HS-27A (cell line): ENCODE results near the gene IRX5.

ENCODE experiments used
- DNase-seq: peaks from one replicate; pipeline ENCODE4 v3.0.0-alpha.2; 2012; ENCODE audit warnings: low read depth, missing footprints

IRX5 gene

GRCh38 chr16:54952195-54952594, 21.5 kb downstream of the IRX5 start:
- DNase-seq: no peak

GRCh38 chr16:54953461-54953860, 22.8 kb downstream of the IRX5 start:
- no peak for DNase-seq

- DNase-seq: no peak
Measured at GRCh38 chr16:54954220-54954619, 23.6 kb downstream of the IRX5 start.

GRCh38 chr16:54955757-54956156, 25.1 kb downstream of the IRX5 start:
- no peak for DNase-seq

GRCh38 chr16:54957403-54958166, 26.9 kb downstream of the IRX5 start:
- DNase-seq: peak; percentile 17

GRCh38 chr16:54962045-54962444, 31.4 kb downstream of the IRX5 start:
- DNase-seq: no peak

GRCh38 chr16:54964239-54964638, 33.6 kb downstream of the IRX5 start:
- DNase-seq: no peak

GRCh38 chr16:54965464-54965863, 34.8 kb downstream of the IRX5 start:
- no peak for DNase-seq

GRCh38 chr16:54968011-54968410, 37.3 kb downstream of the IRX5 start:
- DNase-seq: no peak

GRCh38 chr16:54968784-54969183, 38.1 kb downstream of the IRX5 start:
- no peak for DNase-seq

GRCh38 chr16:54970016-54970415, 39.4 kb downstream of the IRX5 start:
- no peak for DNase-seq

- no peak for DNase-seq
Measured at GRCh38 chr16:54974367-54974766, 43.7 kb downstream of the IRX5 start.

- DNase-seq: no peak
Measured at GRCh38 chr16:54976651-54977200, 46.1 kb downstream of the IRX5 start.

GRCh38 chr16:54977211-54977610, 46.5 kb downstream of the IRX5 start:
- no peak for DNase-seq

- DNase-seq: no peak
Measured at GRCh38 chr16:54980821-54981220, 50.2 kb downstream of the IRX5 start.
